ENCODE results near the gene OLR1. TPM values are rescaled to one million over a fixed set of nuclear protein-coding genes. Genes with fewer than 3 reads are reported as not detected.

OLR1 gene
- polyA plus RNA-seq, 1 experiment = 6.9 TPM

- no peak for DNase-seq (ENCODE audit: low read depth)
- no peaks in the 10 kb centered on the region for H3K36me3 ChIP-seq (ENCODE audit: control insufficient read depth, insufficient read depth, low read length)
- no peak for TF ChIP-seq CTCF (IDR thresholded peaks at IDR 0.05; ENCODE audit: insufficient read depth, low read depth, low read length)
- CTCF ChIA-PET = interaction anchor here (1.0 to 1.8 kb wide), 2 partner anchors 8 to 22 kb away, joined by 3 to 12 read pairs; no protein-coding TSS in a partner anchor
- POLR2A ChIA-PET = no interaction called here
- H3K4me3 ChIP-seq (ENCODE audit: low read depth, low read length) = no peak overlapping the region
- no peaks in the 10 kb centered on the region for H3K27me3 ChIP-seq (ENCODE audit: control insufficient read depth, insufficient read depth, low read length)
Observed at GRCh38 chr12:10131111-10131690, 40.7 kb downstream of the OLR1 start.

GRCh38 chr12:10130042-10130441 is 41.9 kb downstream of the OLR1 start, which contains the start of gene CLEC7A:
TSS of gene CLEC7A (minus strand) at chr12:10130199. CDS start at chr12:10130082, 117 bp downstream.
- no peak for TF ChIP-seq CTCF (IDR thresholded peaks at IDR 0.05; ENCODE audit: insufficient read depth, low read depth, low read length)
- H3K4me3 ChIP-seq (ENCODE audit: low read depth, low read length) = no peak within 1 kb of the TSS
- ChIA-PET POLR2A (no interaction called here), CTCF (interaction anchor here (1.0 to 1.8 kb wide), 3 partner anchors 9 to 120 kb away, joined by 4 to 12 read pairs (median 5); no protein-coding TSS in a partner anchor)
- no peaks in the 10 kb centered on the region for H3K27me3 ChIP-seq (ENCODE audit: control insufficient read depth, insufficient read depth, low read length)
- no peaks in the 10 kb centered on the region for H3K36me3 ChIP-seq (ENCODE audit: control insufficient read depth, insufficient read depth, low read length)
- no peak for DNase-seq (ENCODE audit: low read depth)

GRCh38 chr12:10128687-10129086 is 43.2 kb downstream of the OLR1 start:
- no peak for DNase-seq (ENCODE audit: low read depth)
- no peak for TF ChIP-seq CTCF (IDR thresholded peaks at IDR 0.05; ENCODE audit: insufficient read depth, low read depth, low read length)
- H3K27me3 ChIP-seq (ENCODE audit: control insufficient read depth, insufficient read depth, low read length) = no peaks in the 10 kb centered on the region
- CTCF ChIA-PET = interaction anchor here (2.1 kb wide), 1 partner anchor 11 kb away, joined by 8 read pairs; no protein-coding TSS in a partner anchor
- H3K36me3 ChIP-seq (ENCODE audit: control insufficient read depth, insufficient read depth, low read length) = no peaks in the 10 kb centered on the region
- POLR2A ChIA-PET = no interaction called here
- no peak overlapping the region for H3K4me3 ChIP-seq (ENCODE audit: low read depth, low read length)

GRCh38 chr12:10126413-10126812 is 45.5 kb downstream of the OLR1 start:
- ChIA-PET CTCF (interaction anchor here (0.6 to 2.0 kb wide), 2 partner anchors 10 to 769 kb away, joined by 3 to 5 read pairs; no protein-coding TSS in a partner anchor), POLR2A (no interaction called here)
- Histone ChIP-seq H3K27me3 (ENCODE audit: control insufficient read depth, insufficient read depth, low read length) (no peaks in the 10 kb centered on the region), H3K4me3 (ENCODE audit: low read depth, low read length) (no peak overlapping the region), H3K36me3 (ENCODE audit: control insufficient read depth, insufficient read depth, low read length) (no peaks in the 10 kb centered on the region)
- DNase-seq (ENCODE audit: low read depth) = no peak
- TF ChIP-seq CTCF (IDR thresholded peaks at IDR 0.05; ENCODE audit: insufficient read depth, low read depth, low read length) = no peak

GRCh38 chr12:10122689-10123088 is 49.2 kb downstream of the OLR1 start:
- ChIA-PET POLR2A (no interaction called here), CTCF (no interaction called here)
- Histone ChIP-seq H3K4me3 (ENCODE audit: low read depth, low read length) (no peak overlapping the region), H3K36me3 (ENCODE audit: control insufficient read depth, insufficient read depth, low read length) (no peaks in the 10 kb centered on the region), H3K27me3 (ENCODE audit: control insufficient read depth, insufficient read depth, low read length) (no peaks in the 10 kb centered on the region)
- TF ChIP-seq CTCF (IDR thresholded peaks at IDR 0.05; ENCODE audit: insufficient read depth, low read depth, low read length) = no peak
- no peak for DNase-seq (ENCODE audit: low read depth)
